Umbilical cord (tissue), 2 donors: ENCODE measurements around the gene CCDC51. TPM values are rescaled to one million over a fixed set of nuclear protein-coding genes. Genes with fewer than 3 reads are reported as not detected.
"Not testable (repeated sequence)": the region's sequence is repeated elsewhere in the genome, so short reads cannot be mapped to it uniquely, and the experiment has no call there.

ENCODE experiments used
- DNase-seq: peaks from one replicate; pipeline ENCODE4 v3.0.0-alpha.2; 2015; ENCODE audit warnings: low spot score
- total RNA-seq: library from RNA; depleted of rRNA; stranded (reverse); fragments of >200 nt; gene quantifications from one replicate; pipeline ENCODE4 v1.2.3, GENCODE V29; 2014; ENCODE audit warnings: low replicate concordance; ENCODE audit not compliant: insufficient read depth

Gene CCDC51
- total RNA-seq, 1 donor from 2014 or later: 4.8 TPM

DNA sequence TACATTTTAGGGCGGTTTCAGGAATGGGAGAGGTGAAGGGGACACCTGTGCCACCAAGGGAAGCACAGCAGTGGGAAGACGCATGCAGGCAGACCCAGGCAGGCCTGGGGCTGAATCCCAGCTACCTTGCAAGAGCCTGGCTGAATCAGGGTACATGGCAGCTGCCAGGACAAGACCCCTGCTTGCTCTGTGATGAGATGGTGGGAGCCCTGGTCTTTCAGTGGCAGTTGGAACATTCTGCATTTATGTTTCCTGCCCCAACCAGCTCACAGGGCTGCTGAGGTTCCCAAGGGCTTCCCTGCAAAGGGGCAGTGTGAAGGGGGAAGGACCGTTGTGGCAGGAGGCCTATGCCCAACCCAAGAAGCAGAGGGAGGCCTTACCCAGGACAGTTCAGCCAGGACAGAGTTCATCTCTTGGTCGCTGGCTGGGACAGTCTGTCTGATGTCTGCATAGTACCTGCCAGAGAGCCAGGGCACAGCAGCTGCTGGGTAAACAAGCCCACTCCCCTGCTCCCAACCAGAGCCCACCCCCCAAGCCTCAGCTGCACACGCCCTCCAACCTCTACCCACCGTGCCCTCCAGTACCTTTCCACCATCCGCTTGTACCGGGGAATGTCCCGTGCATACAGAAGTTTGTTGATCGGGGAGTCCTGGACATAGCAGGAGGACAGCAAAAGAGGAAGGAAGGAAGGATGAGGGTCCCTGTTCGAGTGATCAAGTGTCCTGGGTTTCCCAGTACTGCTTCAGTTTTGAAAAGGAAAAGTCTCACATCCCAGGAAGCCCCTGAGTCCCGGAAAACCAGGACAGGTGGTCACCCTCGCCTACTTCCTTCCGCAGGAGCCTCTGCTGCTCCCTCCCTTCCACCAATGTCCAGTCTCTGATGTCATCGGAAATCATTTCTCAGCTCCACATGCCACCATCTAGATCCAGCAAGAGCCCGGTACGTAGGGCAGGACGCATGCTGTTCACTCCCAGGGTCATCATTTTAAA lies 33.2 kb downstream of the CCDC51 start:
- DNase-seq: no peak

DNA sequence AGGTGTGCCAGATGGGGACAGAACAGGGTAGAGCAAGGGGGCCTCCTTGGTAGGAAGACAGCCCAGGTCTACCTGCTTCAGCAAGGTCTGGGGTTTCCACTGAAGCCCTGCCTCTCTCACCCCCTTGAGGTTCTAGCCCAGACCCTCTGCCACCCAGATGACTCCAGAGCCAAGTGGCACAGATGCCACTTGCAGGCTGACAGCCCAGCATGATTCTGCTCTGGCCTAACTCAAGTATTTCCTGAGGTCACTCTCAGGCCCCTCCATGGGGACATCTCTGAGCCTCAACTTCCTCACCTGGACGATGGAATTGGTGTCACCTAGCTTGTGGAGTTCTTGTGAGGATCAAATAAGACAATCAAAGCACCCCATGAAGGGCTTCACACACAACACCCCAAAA lies 33.9 kb downstream of the CCDC51 start:
- DNase-seq: no peak

DNA sequence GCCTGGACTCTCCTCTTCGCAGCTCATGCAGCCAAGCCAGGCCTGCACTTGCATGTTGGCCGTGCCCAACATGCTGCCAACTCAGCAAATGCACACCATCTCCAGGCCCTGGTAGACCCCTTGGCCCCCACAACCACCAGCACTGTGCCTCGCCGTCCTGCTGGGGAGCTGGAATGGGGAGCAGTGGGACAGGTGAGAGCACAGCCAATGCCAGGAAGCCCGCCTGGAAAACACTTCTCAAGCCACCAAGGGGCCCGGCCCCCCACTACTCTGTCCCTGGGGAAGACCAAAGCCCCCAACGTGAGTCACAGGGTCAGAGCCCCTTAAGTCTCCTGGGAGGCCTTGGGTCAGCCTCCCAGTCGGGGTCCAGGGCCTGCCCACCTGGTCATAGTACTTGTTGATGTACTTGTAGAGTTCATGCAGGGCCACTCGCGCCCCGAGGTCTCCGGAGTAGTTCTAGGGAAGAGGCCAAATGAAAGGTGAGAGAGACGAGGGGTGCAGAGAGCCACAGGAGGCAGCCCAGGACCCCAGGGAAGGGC lies 34.5 kb downstream of the CCDC51 start:
- DNase-seq: no peak

DNA sequence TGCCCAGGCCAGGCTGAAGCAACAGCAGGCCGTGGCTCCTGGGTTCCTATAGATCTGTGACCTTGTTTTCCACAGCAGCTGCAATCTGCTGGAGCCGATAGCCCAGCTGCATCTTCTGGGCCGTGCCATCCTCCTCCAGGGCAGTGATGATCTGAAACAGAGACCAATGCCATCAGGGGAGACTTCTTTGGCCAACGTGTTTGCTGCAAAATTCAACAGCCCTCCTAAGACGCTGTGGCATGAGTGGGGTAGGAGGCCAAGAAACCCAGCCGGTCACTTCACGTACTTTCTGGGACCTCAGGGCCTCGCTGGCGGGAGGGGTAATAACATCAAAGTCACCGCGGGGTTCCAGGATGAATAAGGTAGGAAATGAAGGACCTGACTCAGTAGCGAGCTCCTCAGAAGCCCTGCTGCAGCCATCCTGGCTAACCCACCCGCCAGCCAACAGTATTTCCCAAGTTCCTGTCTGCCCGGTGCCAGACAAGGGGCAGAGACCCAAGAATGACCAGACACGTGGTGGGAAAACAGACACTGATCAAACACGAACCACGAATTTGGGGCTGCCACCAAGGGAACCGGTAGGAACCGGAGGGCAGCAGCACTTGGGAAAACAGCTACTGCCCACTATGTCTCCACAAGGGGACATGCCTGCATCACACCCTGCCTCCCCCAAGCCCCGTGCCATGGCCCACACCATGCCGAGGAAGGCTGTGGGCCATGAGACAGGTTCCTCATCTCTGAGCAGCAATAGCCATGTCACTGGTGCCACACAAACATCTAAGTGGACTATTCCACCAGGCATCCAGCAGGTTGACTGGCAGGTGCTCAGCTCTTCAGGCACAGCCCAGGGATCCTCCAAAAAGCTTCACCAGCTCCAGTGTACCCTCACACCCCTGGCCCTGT lies 35.2 kb downstream of the CCDC51 start:
- DNase-seq: no peak

DNA sequence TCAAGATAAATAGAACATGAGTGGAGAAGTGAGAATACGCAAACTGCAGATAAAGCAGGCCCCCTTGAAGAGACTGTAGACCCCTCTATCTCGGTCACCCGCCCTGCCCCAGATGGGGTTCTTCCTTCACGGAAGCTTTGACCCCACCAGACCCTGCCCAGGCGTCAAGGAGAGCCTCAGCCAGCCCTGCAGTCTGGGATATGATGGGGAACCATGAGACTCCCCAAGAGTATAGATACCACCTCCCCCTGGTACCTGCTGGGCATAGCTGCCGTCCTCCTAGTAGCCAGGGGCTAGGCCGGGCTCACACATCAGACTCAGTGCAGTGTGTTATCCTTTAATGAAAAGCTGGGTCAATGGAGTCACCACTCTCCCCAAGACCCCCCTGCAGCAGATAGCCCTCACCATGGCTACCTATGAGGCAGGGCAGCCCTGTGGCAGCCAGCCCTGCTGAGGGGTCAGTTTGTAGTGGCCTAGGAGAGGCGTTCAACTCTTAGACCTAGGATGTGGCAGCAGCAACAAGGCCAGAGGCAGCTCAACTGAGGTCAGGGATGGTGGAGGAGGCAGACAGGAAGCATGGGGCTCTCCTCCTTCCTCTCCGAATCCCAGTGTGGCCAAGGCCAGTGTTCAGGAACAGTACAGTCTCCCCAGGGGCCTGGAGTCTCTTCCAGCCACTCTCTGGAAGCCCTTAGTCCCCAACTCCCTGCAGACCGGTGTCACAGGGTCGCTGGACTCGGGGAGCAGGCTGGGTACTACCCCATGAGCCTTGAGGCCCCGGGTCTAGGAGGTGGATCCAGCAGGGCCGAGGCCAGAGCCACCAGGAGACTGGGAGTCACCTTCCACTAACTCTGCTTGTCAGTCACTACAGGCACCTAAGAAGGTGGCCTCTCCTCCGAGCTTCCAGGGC lies 36.1 kb downstream of the CCDC51 start:
- DNase-seq: no peak

DNA sequence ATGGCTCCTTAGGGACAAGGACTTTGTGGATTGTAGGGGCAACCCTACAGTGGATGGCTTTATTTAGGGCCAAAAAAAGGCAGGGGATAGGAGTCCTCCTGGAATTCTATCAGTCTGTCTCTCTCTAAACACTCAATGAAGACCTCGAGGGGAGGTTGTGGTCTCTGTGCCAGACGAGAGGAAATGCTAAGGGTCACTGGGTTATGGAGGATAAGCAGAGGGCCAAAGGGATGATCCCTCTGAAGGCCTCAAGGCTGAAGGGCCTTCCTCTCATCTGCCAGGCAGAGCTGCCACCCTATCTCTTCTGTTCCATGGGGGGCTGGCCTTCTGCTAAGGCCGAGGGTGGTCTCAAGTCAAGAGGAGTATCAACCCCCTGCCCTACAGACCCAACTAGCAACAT lies 37.0 kb downstream of the CCDC51 start:
- no peak for DNase-seq

DNA sequence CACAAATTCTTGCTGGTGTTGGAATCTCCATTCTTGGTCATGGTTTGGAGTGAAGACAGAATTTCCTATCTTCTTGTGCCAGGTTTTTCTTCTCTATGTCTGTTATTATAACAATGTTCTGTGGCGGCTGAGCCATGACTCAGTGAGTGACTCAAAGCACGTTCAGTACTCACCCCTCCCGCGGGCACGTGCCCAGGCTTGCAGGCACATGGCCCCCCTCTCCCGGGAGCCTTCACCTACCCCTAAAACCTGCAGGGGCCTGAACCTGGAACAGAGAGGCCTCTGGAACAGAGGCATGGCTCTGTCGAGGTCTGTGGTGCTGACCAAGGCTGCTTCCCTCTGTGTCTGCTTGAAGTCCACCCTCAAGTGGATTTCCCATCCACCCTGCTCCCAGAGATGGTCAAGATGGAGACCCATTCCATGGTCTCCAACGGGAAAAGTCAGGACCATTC lies 37.6 kb downstream of the CCDC51 start:
- DNase-seq: peak; percentile 58

DNA sequence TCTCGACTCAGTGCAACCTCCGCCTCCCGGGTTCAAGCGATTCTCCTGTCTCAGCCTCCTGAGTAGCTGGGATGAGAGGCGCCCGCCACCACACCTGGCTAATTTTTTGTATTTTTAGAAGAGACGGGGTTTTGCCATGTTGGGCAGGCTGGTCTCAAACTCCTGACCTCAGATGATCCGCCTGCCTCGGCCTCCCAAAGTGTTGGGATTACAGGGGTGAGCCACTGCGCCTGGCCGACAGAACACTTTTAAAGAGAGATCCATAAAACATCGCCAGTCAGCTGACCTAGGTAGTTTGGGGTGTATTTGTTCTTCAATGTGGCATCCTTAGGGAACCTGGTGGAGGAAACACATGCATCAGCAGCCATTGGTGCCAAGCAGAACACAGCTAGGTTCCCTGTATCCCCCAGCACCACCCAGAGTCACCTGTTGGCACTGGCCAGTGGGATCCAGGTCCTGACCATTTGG lies 38.5 kb downstream of the CCDC51 start:
- not testable (repeated sequence) for DNase-seq

DNA sequence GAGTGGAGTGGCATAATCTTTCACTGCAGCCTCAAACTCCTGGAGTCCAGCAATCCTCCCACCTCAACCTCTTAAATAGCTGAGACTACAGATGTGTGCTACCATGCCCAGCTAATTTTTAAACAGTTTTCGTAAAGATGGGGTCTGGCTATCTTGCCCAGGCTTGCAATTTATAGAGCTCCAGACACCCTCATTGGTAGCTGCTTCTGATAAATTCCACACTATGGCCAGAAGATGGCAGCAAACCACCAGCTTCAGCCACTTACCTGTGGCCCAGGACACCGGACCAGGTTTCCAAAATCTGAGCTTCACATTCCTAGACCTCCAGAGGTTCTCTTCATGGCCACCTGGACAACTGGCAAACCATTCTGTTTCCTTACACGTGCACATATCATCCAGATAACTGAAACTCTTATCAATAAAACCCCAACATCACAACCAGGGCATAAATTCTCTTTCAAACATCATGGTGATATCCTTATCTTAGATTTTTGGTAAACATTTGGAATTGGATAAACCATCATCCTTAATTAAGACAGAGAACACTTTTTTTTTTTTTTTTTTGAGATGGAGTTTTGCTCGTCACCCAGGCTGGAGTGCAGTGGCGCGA lies 39.0 kb downstream of the CCDC51 start:
- DNase-seq: peak; percentile 64

DNA sequence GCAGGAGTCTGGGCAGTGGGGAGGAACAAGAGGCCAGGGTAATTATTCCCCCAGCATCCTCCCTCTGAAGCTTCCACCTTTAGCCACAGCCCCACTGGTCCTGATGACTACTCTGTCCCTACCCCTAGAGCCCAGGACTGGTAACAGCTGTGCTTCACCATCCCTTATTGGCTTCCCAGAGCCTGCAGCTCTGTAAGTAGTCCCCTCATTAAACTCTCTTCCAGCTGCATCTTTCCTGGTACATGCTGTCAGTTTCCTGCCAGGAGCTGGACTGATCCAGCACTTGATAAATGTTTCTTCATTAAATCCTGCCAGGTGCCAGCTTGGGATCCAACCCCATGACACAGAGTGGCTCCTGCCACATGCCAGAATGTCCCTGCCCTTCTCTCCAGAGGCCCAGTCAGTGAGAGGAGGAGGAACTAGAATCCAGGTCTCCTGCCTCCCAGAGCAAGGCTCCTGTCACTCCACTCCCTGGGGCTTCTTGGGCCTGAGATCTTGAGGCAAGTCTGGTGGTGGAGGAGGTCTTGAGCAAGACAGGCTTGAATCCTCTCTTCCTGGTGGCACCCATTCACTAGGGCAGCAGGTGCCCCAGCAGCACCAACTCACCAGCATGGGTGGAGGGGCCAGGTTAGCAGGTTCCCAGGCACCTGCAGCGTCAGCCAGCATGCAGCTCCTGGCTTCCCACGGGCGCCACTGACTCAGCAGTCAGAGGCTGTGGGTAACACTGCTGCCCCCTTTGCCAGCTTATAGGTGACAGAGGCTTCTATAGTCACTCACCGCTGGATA lies 40.3 kb downstream of the CCDC51 start:
- no peak for DNase-seq

DNA sequence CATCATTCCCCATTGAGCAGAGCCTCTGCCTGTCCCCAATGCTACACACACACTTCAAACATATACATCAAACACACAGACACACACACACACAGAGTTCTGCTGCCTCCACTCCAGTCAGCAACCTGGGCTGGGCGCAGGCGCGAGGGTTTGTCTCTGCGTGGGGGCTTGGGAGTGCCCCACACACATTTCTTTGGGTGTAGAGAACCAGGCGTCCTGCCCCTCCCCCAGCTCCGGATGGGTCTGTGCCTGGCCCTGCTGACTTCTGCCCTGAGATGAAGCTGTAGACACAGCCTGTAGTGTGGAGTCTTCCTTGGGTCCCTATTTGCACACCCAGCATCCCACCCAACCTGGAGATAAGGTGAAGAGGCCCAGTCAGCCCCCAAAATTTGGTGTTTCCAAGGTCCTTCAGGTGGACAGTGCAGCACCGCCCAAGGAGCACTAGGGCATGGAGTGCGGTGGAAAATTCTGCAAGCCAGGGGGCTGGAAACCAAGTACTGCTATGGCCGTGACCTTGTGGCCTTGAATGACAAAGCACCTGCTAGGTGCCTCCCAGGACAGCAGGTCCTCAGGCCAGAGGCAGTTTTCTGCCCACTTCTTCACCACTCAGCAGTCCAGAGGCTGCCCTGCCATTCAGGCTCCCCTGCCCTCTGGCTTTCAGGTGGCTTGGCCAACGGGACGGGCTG lies 41.1 kb downstream of the CCDC51 start:
- DNase-seq: no peak

DNA sequence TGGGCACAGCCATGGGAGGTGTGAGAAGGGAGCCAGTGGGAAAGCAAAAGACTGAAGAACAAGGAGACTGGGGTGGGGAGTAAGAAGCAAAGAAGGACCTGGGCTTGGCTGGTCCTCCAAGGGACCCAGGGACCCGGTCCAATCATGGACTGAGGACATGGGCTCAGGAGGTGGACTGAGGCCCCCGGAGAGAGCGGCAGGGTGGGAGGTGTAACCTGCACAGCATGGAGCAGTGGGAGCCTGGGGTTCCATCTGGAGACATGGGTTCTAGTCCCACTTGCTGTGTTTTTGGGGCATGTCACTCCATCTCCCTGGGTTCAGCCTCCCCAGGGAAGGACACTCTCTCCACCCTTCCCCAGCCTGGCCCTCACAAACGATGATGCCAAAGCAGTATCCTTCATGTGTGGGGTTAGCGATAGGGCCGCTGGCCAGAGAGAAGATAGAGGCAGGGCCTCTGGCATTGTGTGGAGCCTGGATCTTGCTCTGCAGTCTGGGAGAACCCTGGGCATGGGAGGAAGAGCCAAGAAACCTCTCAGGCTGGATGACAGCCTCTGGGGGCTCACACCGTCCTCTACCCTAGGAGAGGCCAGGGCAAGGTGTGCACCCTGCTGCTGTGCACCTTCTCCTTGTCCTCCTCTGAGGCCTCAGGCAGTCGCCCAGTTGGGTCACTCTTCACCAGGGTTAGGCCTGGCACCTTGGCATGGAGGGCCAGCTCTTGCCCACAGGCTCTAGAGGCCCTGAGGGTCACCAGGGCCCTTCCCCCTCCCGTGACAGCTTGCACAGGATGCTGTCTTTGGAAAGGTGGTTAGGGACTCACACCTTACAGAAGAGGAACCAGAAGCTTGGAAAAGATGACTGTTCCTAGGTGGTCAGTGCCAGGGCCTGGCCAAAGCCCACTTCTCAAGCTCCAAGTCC lies 41.9 kb downstream of the CCDC51 start:
- DNase-seq: no peak

DNA sequence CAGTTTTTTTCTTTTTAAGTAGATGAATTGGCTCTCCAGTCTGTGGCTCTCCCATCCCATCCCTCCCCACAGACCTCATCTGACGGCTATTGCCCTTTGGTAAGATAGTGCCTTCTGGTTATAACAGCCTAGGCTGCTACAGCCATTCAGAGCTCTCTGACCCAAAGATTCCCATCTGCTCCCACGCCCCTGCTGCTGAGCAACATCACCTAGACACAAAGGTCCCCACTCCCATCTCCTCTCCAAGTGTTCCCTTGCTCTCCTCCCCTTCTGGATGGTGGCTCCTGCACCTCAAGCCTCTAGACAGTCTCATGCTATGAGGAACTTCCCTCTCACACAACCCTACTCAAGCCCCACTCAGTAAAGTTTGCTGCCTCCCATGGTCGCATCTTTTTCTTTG lies 44.2 kb downstream of the CCDC51 start:
- no peak for DNase-seq

DNA sequence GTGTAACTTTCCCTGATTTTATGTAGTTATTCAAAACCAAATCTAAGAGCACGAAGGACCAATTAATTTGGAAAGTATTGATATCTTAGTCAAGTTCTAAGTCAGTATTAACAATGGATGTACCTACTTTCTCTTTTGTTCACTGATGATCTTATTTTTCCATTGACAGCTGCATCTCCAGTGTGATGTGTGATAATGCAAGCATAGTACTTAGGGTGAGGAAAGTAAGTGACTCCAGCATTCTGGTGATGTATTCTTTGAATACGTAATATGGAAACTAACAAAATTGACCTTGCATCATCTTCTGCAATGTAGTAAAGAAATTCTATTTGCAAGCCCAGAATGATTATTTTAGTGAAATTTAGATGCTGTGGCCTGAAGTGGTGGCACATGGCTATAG lies 45.5 kb downstream of the CCDC51 start:
- DNase-seq: no peak

DNA sequence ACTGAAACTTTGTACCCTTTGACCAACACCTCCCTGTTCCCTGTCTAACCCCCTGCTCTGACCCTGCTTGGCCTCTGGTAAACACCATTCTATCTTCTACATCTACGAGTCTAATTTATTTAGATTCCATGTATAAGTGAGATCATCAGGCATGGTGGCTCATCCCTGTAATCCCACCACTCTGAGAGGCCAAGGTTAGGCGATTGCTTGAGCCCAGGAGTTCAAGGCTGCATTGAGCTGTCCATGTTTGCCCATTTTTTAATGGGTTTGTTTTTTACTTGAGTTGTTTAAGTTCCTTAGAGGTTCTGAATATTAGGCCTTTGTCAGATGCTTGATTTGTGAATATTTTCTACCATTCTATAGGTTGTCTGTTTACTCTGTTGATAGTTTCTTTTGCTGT lies 51.0 kb downstream of the CCDC51 start:
- DNase-seq: no peak

DNA sequence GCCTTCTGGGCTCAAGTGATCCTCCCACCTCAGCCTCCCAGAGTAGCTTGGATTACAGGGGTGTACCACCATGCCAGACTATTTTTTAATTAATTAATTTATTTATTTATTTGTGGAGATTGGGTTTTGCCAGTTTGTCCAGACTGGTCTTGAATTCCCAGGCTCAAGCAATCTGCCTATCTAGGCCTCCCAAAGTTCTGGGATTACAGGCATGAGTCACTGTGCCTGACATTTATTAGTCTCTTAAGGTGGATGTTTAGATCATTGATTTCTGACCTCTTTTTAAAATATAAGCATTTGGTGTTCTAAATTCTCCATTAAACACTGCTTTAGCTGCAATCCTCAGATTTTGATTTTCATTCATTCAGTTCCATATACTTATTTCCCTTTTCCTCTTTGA lies 52.3 kb downstream of the CCDC51 start:
- DNase-seq: no peak
